ENCODE results near the gene SLC16A8. TPM values are rescaled to one million over a fixed set of nuclear protein-coding genes. Genes with fewer than 3 reads are reported as not detected.

SLC16A8 gene
- total and polyA plus RNA-seq, 10 of the 15 experiments (the other 5 are each of a cell fraction or from before 2014, with no cell fraction given): not detected

GRCh38 chr22:38082986-38083710, 836 bp downstream of the SLC16A8 start:
- ChIA-PET POLR2A (no interaction called here), RAD21 (ENCODE audit: unreplicated experiment) (no interaction called here), SMC1A (ENCODE audit: uncharacterized antibody, unreplicated experiment) (no interaction called here), CTCF (no interaction called here)
- no peak overlapping the region for H3K4me3 ChIP-seq
- H3K9me3 ChIP-seq (replicated peaks; ENCODE audit: control insufficient read depth, insufficient read depth, low read length): no peaks in the 10 kb centered on the region
- no peaks in the 10 kb centered on the region for H3K36me3 ChIP-seq (ENCODE audit: control insufficient read depth in 2 of 2, insufficient read depth in 2 of 2, low read length in 1 of 2)
- TF ChIP-seq CEBPZ (IDR thresholded peaks at IDR 0.05; ENCODE audit: low read depth, low read length): no peak
- no peak for TF ChIP-seq ZNF217 (IDR thresholded peaks at IDR 0.05)
- TF ChIP-seq, protein P1, sequence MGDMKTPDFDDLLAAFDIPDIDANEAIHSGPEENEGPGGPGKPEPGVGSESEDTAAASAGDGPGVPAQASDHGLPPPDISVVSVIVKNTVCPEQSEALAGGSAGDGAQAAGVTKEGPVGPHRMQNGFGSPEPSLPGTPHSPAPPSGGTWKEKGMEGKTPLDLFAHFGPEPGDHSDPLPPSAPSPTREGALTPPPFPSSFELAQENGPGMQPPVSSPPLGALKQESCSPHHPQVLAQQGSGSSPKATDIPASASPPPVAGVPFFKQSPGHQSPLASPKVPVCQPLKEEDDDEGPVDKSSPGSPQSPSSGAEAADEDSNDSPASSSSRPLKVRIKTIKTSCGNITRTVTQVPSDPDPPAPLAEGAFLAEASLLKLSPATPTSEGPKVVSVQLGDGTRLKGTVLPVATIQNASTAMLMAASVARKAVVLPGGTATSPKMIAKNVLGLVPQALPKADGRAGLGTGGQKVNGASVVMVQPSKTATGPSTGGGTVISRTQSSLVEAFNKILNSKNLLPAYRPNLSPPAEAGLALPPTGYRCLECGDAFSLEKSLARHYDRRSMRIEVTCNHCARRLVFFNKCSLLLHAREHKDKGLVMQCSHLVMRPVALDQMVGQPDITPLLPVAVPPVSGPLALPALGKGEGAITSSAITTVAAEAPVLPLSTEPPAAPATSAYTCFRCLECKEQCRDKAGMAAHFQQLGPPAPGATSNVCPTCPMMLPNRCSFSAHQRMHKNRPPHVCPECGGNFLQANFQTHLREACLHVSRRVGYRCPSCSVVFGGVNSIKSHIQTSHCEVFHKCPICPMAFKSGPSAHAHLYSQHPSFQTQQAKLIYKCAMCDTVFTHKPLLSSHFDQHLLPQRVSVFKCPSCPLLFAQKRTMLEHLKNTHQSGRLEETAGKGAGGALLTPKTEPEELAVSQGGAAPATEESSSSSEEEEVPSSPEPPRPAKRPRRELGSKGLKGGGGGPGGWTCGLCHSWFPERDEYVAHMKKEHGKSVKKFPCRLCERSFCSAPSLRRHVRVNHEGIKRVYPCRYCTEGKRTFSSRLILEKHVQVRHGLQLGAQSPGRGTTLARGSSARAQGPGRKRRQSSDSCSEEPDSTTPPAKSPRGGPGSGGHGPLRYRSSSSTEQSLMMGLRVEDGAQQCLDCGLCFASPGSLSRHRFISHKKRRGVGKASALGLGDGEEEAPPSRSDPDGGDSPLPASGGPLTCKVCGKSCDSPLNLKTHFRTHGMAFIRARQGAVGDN (IDR thresholded peaks at IDR 0.05): no peak
- no peak for TF ChIP-seq BMI1 (IDR thresholded peaks at IDR 0.05; ENCODE audit: borderline replicate concordance)
- TF ChIP-seq HCFC1 (IDR thresholded peaks at IDR 0.05; ENCODE audit: low read length): no peak
- TF ChIP-seq EP300 (IDR thresholded peaks at IDR 0.05; ENCODE audit: borderline replicate concordance in 1 of 2, control insufficient read depth in 1 of 2, low read depth in 2 of 2, low read length in 2 of 2): no peak
- TF ChIP-seq PML (IDR thresholded peaks at IDR 0.05; ENCODE audit: low read length): no peak
- no peak overlapping the region for H3K9ac ChIP-seq (ENCODE audit: control insufficient read depth, insufficient read depth, low read length)
- FAIRE-seq (no peak), ATAC-seq (no peak), DNase-seq (ENCODE audit: low read depth, low spot score) (no peak)
- H3K4me1 ChIP-seq (ENCODE audit: control insufficient read depth, insufficient read depth, low read length): no peaks in the 10 kb centered on the region
- no peak overlapping the region for H2AFZ ChIP-seq (ENCODE audit: control insufficient read depth, low read depth, low read length)
- no TSS peak for BruUV-seq (replicated peaks)
- no peak overlapping the region for H3K27ac ChIP-seq (ENCODE audit: control insufficient read depth, insufficient read depth)
- intact Hi-C loops (cut with micrococcal nuclease; ENCODE audit: unreplicated experiment): no loop called here
- WGBS (ENCODE audit: insufficient coverage, insufficient replicate concordance, low lambda C conversion rate, missing lambda C conversion rate): 62% methylated on average over 24 of the region's 24 CpGs
- in situ Hi-C loops (cut with MboI): no loop called here
- no peaks in the 10 kb centered on the region for H3K79me2 ChIP-seq (ENCODE audit: control insufficient read depth, insufficient read depth, low read length)
- no peak overlapping the region for H3K4me2 ChIP-seq (ENCODE audit: control insufficient read depth, insufficient read depth)
- no peaks in the 10 kb centered on the region for H4K20me1 ChIP-seq (ENCODE audit: control insufficient read depth, insufficient read depth)
- H3K27me3 ChIP-seq (replicated peaks in 1 of 2; ENCODE audit: control insufficient read depth in 2 of 2, insufficient read depth in 2 of 2, low read length in 1 of 2): peaks cover 8 to 9% of the 10 kb centered on the region in 2 experiments; a peak in 3 of 4 replicates

All from GM12878 (cell line).